Spleen (tissue), 7 donors: ENCODE data around the gene ANO3.

Source experiments
- POLR2A ChIP-seq, 3 donors: fragments of 450-650 bp; IDR thresholded peaks; one replicate each; pipeline ENCODE4 v1.5.1; 2017; ENCODE audit warnings: antibody characterized with exemption in 3 of 3, mild to moderate bottlenecking in 1 of 3
- POLR2AphosphoS5 ChIP-seq, 3 donors: sonication (generic); formaldehyde crosslinking; IDR thresholded peaks; one replicate each; pipeline ENCODE4 v1.5.1; 2017; ENCODE audit warnings: antibody characterized with exemption in 3 of 3
- TF ChIP-seq, protein P1 (sequence below), 11 experiments: fragments of 200-600 bp in 7 of 11; fragments of 450-650 bp in 4 of 11; sonication (generic) in 4 of 11; IDR thresholded peaks in 8 of 11; conservative IDR thresholded peaks in 3 of 11; 1 replicate in 7 of 11; 2 replicates in 4 of 11; pipeline versions ENCODE4 v1.4.0 to v1.8.0; 2016 to 2021; ENCODE audit warnings: antibody characterized with exemption in 11 of 11, inconsistent platforms in 4 of 11, mild to moderate bottlenecking in 1 of 11
- donor health status: DM: no; HTN: no; CAD: no; lungs with moderate emphysema.
- donor health status: DM: no; HTN: no; CAD: no.
- donor health status: DM: no; HTN: no; CAD: no.

DNA sequence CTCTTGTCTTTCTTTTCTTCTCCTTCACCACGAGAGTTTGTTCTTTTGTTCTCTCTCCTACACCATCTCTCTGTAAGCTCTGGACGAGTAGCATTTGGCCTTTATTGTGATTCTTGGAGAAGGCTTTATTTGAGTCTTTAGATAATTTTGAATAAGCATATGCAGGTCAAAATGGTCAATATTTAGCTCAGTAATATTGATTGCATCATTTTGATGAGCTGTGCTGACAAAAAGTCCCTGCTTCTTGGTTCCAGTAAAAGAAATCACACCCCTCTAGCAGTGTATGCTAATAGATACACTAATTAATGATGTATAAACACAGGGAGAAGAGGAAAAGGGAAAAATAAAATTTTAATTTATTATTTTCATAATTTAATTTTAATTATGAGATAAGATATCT lies 266.0 kb downstream of the ANO3 start:
- TF ChIP-seq, protein P1, sequence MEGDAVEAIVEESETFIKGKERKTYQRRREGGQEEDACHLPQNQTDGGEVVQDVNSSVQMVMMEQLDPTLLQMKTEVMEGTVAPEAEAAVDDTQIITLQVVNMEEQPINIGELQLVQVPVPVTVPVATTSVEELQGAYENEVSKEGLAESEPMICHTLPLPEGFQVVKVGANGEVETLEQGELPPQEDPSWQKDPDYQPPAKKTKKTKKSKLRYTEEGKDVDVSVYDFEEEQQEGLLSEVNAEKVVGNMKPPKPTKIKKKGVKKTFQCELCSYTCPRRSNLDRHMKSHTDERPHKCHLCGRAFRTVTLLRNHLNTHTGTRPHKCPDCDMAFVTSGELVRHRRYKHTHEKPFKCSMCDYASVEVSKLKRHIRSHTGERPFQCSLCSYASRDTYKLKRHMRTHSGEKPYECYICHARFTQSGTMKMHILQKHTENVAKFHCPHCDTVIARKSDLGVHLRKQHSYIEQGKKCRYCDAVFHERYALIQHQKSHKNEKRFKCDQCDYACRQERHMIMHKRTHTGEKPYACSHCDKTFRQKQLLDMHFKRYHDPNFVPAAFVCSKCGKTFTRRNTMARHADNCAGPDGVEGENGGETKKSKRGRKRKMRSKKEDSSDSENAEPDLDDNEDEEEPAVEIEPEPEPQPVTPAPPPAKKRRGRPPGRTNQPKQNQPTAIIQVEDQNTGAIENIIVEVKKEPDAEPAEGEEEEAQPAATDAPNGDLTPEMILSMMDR (IDR thresholded peaks at IDR 0.05 in 8 of 11, conservative IDR thresholded peaks at IDR 0.05 in 3 of 11), result no peak
- TF ChIP-seq POLR2AphosphoS5 (IDR thresholded peaks at IDR 0.05), result no peak
- TF ChIP-seq POLR2A (IDR thresholded peaks at IDR 0.05), result no peak
